Measurements from ENCODE around the gene C9orf43.

The C9orf43 gene

DNA sequence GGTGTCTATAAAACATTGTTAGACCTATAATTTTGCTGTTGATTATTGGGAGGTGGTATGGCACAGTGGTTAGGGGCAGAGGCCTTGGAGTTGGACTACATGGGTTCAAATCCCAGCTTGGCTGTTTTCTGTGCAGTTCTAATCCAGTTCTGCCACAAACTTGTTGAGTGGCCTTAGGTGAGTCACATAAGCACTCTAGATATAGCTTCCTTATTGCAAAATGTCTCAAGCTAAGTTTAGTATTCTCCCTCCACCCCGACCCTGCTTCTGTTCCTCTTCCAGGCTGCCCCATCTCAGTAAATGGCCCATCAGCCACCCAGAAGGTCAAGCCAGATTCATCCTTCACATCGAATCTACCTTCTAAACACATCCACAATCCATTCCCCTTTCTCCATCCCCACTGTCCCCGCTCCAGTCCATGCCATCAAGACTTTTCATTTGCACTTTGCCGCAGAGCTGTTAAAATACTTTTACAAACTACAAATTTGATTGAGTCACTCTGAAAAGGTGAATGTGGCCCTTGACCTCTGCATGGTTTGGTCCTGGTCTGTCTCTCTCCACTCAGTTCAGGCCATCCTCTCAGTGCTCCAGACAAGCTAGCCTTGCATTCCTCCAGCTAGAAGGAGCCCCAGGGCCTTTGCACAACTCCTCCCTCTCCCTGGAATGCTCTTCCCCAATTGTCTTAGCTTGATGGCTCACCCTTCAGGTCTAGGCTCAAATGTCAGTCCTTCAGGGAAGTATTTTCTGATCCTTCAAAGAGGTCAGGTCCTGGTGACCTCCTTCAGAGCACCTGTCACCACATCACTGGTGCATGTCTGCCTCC is 23.8 kb upstream of the C9orf43 start:
- TF ChIP-seq, protein P1, sequence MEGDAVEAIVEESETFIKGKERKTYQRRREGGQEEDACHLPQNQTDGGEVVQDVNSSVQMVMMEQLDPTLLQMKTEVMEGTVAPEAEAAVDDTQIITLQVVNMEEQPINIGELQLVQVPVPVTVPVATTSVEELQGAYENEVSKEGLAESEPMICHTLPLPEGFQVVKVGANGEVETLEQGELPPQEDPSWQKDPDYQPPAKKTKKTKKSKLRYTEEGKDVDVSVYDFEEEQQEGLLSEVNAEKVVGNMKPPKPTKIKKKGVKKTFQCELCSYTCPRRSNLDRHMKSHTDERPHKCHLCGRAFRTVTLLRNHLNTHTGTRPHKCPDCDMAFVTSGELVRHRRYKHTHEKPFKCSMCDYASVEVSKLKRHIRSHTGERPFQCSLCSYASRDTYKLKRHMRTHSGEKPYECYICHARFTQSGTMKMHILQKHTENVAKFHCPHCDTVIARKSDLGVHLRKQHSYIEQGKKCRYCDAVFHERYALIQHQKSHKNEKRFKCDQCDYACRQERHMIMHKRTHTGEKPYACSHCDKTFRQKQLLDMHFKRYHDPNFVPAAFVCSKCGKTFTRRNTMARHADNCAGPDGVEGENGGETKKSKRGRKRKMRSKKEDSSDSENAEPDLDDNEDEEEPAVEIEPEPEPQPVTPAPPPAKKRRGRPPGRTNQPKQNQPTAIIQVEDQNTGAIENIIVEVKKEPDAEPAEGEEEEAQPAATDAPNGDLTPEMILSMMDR (IDR thresholded peaks at IDR 0.05; ENCODE audit: control insufficient read depth, extremely low read depth, insufficient read depth) = no peak
- no peak for DNase-seq (ENCODE audit: low read depth)
- no peak overlapping the region for H3K4me3 ChIP-seq (ENCODE audit: low read depth, low read length)

DNA sequence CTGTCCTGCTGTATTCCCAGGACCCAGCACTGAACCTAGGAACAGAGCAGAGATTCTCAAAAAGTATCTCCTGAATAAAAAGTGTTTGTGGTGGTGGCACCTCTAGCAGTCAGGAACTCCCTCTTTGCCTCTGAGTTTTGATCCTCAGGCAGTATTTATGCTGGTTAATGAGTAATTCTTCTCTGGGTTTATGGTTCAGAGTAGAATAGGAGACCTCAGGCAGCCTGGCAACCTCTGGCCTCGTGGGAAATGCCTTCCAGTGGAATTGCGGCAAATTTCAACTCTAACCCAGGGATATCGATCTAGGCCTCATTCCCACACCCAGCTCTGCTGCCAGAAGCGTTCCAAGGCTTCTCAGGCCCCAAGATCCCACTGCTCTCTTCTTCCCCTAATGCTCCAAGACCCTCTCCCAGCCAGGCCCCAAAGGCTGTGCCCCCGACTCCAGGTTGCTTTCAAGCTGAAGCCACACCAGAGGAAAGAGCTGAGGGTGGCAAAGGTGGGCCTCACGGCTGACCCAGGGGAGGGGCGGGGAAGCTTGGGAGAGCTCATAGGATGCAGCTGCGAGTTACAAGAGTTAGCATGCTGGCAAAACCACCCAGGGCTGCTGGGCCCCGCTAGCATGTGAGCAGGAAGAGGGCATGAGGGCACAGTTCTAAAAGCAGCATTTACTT is 22.9 kb upstream of the C9orf43 start:
- TF ChIP-seq, protein P1 (IDR thresholded peaks at IDR 0.05; ENCODE audit: control insufficient read depth, extremely low read depth, insufficient read depth) = no peak
- no peak overlapping the region for H3K4me3 ChIP-seq (ENCODE audit: low read depth, low read length)
- no peak for DNase-seq (ENCODE audit: low read depth)

DNA sequence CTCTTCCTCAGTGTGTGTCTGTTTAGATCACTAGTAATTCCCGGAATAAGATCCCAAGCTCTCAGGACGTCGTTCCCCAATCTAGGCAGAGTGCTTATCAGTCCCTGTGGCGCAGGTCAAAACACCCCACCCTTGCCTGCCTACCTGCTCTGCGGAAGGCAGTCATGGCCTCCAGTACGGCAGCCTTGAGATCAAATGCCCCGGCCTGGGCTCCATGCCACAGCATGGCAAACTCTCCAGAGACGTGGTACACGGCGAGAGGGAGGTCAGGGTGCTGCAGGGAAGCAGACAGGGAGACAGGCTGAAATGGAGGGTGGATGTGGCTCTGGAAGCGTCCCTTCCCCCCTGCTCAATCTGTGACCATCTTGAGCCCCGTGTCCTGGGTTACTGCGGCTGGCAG is 21.7 kb upstream of the C9orf43 start:
- TF ChIP-seq, protein P1 (IDR thresholded peaks at IDR 0.05; ENCODE audit: control insufficient read depth, extremely low read depth, insufficient read depth) = no peak
- H3K4me3 ChIP-seq (ENCODE audit: low read depth, low read length) = no peak overlapping the region
- no peak for DNase-seq (ENCODE audit: low read depth)

DNA sequence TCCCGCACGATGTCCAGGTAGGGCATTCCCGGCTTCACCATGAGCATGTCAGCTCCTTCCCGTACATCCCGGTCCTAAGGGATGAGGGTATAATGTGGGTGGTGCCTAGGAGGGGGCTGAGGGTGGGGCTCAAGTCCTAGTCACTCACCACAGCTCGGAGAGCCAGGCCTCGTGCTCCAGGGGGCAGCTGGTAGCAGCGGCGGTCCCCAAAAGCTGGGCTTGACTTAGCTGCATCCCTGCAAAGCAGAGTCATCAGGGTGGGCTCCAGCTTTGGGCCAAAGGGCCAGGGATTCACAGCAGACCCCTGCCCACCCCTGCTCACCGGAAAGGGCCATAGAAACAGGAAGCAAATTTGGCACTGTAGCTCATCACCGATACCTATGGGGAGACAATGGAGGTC is 21.1 kb upstream of the C9orf43 start:
- no peak overlapping the region for H3K4me3 ChIP-seq (ENCODE audit: low read depth, low read length)
- no peak for DNase-seq (ENCODE audit: low read depth)
- TF ChIP-seq, protein P1 (IDR thresholded peaks at IDR 0.05; ENCODE audit: control insufficient read depth, extremely low read depth, insufficient read depth) = no peak

DNA sequence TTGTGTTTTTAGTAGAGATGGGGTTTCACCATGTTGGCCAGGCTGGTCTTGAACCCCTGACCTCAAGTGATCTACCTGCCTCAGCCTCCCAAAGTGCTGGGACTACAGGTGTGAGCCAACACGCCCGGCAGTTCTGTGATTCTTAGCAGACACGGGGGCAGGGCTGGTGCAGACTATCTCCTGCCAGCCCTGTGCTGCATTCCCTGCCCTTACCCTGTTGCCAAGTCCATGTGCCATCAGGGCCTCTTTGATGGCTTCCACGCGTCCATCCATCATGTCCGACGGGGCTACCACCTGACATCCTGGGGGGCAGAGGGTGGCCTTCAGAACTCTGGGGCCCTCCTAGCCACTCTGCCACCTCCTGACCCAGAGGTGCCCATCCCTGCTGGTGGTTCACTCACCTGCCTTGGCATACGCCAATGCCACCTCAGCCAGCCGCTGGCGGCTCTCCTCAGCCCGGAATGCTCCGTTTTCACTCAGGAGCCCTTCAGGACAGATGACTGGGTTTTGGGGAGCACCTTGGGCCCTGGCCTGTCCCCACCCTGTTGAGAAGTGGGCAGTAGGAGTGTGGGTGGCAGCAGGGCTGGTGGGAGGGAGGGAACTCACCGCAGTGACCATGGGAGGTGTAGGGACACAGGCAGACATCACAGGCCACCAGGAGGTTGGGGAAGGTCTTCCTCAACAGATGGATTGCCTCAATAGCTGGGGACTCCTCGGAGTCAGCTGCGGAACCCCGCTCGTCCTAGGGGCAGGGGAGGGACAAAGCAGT is 20.2 kb upstream of the C9orf43 start:
- no peak overlapping the region for H3K4me3 ChIP-seq (ENCODE audit: low read depth, low read length)
- no peak for DNase-seq (ENCODE audit: low read depth)
- TF ChIP-seq, protein P1 (IDR thresholded peaks at IDR 0.05; ENCODE audit: control insufficient read depth, extremely low read depth, insufficient read depth) = no peak

DNA sequence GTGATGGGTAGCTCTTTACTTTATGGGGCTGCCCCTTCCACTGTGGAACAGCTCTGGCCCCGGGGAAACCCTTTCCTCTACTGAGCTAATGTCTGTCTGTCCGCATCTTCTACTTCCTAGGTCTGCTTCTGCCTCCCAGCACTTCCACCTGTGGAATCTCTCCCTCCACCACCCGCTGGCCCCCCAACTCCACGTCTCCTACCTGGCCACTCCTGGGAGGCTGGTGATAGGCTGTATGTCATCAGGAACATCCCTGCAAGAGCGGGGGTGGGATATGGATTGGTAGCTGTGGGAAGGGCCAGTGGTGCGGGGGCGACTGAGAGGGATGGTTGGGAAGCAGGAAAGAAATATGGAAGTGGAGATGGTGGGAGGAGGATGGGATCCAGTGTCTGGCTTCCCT is 18.6 kb upstream of the C9orf43 start:
- H3K4me3 ChIP-seq (ENCODE audit: low read depth, low read length) = no peak overlapping the region
- TF ChIP-seq, protein P1 (IDR thresholded peaks at IDR 0.05; ENCODE audit: control insufficient read depth, extremely low read depth, insufficient read depth) = no peak
- DNase-seq (ENCODE audit: low read depth) = no peak

All from LNCaP clone FGC (cell line).